ENCODE results near the gene APLNR.

APLNR gene

DNA sequence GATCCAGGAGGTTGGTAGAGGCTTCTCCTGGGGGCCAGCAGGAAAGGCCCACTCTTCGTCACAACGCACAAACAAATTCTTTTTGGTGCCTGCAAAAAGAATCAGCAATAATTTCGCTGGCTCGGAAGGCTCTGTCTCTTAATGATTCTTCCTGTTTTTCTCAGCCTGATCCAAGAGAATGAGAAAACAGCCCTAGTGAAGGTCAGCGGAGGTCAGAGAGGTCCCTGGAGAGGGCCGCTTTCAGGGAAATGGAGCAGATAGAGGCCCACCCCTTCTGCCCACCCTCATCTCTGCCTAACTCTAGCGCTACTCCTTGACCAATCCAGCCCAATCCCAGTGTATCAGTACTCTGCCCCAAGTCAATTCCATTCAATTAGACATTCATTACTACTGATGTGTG lies 36.1 kb downstream of the APLNR start:
- TF ChIP-seq, protein P1, sequence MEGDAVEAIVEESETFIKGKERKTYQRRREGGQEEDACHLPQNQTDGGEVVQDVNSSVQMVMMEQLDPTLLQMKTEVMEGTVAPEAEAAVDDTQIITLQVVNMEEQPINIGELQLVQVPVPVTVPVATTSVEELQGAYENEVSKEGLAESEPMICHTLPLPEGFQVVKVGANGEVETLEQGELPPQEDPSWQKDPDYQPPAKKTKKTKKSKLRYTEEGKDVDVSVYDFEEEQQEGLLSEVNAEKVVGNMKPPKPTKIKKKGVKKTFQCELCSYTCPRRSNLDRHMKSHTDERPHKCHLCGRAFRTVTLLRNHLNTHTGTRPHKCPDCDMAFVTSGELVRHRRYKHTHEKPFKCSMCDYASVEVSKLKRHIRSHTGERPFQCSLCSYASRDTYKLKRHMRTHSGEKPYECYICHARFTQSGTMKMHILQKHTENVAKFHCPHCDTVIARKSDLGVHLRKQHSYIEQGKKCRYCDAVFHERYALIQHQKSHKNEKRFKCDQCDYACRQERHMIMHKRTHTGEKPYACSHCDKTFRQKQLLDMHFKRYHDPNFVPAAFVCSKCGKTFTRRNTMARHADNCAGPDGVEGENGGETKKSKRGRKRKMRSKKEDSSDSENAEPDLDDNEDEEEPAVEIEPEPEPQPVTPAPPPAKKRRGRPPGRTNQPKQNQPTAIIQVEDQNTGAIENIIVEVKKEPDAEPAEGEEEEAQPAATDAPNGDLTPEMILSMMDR (IDR thresholded peaks at IDR 0.05; ENCODE audit: borderline replicate concordance, extremely low read depth, low read length, poor library complexity, severe bottlenecking), result no peak
- no peak for TF ChIP-seq EZH2 (IDR thresholded peaks at IDR 0.05; ENCODE audit: borderline replicate concordance, low read depth, low read length, severe bottlenecking)
- Histone ChIP-seq H3K36me3 (ENCODE audit: insufficient read depth, low read length) (no peaks in the 10 kb centered on the region), H3K9ac (ENCODE audit: low read depth, low read length) (no peak overlapping the region), H3K4me3 (ENCODE audit: low read depth in 1 of 2, low read length in 2 of 2) (no peak overlapping the region), H3K79me2 (ENCODE audit: insufficient read depth, low read length) (no peaks in the 10 kb centered on the region), H3K9me3 (ENCODE audit: insufficient read depth, low read length, severe bottlenecking) (no peaks in the 10 kb centered on the region), H3K27me3 (ENCODE audit: insufficient read depth, low read length, poor library complexity) (peaks cover 28% of the 10 kb centered on the region), H3K4me1 (ENCODE audit: insufficient read depth, low read length) (no peaks in the 10 kb centered on the region), H3K27ac (ENCODE audit: low read length) (no peak overlapping the region), H4K20me1 (ENCODE audit: insufficient read depth, low read length) (no peaks in the 10 kb centered on the region), H2AFZ (ENCODE audit: low read depth, low read length) (no peak overlapping the region), H3K4me2 (ENCODE audit: insufficient read depth, low read length) (no peak overlapping the region)
- ATAC-seq (ENCODE audit: insufficient read depth, low read depth), result no peak
- DNase-seq, result no peak

DNA sequence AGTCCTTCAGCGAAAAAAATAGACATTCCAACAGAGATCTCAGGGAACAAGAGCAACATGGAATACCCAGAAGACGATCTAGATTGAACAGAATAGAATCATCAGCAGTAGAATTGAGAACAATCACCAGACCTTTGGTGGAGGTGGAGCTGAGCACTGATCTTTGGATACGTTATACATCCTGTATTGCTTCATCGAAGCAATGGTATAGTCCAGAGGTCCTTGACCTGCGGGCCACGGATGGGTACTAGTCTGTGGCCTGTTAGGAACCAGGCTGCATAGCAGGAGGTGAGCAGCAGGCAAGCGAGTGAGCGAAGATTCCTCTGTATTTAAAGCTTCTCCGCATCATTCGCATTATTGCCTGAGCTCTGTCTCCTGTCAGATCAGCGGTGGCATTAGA lies 37.7 kb downstream of the APLNR start:
- no peaks in the 10 kb centered on the region for H3K9me3 ChIP-seq (ENCODE audit: insufficient read depth, low read length, severe bottlenecking)
- TF ChIP-seq, protein P1 (IDR thresholded peaks at IDR 0.05; ENCODE audit: borderline replicate concordance, extremely low read depth, low read length, poor library complexity, severe bottlenecking), result no peak
- no peak for TF ChIP-seq EZH2 (IDR thresholded peaks at IDR 0.05; ENCODE audit: borderline replicate concordance, low read depth, low read length, severe bottlenecking)
- peaks cover 18% of the 10 kb centered on the region for H3K27me3 ChIP-seq (ENCODE audit: insufficient read depth, low read length, poor library complexity)
- no peaks in the 10 kb centered on the region for H3K36me3 ChIP-seq (ENCODE audit: insufficient read depth, low read length)
- no peak overlapping the region for H3K9ac ChIP-seq (ENCODE audit: low read depth, low read length)
- no peak overlapping the region for H3K4me2 ChIP-seq (ENCODE audit: insufficient read depth, low read length)
- H3K27ac ChIP-seq (ENCODE audit: low read length), result no peak overlapping the region
- no peaks in the 10 kb centered on the region for H3K4me1 ChIP-seq (ENCODE audit: insufficient read depth, low read length)
- ATAC-seq (ENCODE audit: insufficient read depth, low read depth) (no peak), DNase-seq (no peak)
- H2AFZ ChIP-seq (ENCODE audit: low read depth, low read length), result no peak overlapping the region
- no peak overlapping the region for H3K4me3 ChIP-seq (ENCODE audit: low read depth in 1 of 2, low read length in 2 of 2)
- no peaks in the 10 kb centered on the region for H4K20me1 ChIP-seq (ENCODE audit: insufficient read depth, low read length)
- no peaks in the 10 kb centered on the region for H3K79me2 ChIP-seq (ENCODE audit: insufficient read depth, low read length)

DNA sequence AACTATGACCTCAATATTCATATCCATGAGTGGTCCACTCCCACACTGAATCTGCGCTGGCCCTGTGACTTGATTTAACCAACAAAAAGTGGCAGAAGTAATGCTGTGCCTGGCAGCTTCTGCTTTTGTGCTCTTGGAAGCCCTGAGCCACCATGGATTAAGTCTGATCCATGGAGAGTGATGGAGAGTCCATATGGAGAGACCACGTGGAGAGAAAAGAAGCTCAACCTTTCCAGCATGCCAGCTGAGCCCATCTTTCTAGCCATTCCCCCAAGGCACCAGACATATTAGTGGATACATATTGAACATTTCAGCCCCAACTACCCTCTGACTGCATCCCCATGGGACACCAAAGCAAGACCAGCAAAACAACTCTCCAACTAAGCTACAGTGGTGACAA lies 39.3 kb downstream of the APLNR start:
- H4K20me1 ChIP-seq (ENCODE audit: insufficient read depth, low read length), result no peaks in the 10 kb centered on the region
- H3K79me2 ChIP-seq (ENCODE audit: insufficient read depth, low read length), result no peaks in the 10 kb centered on the region
- H2AFZ ChIP-seq (ENCODE audit: low read depth, low read length), result no peak overlapping the region
- no peaks in the 10 kb centered on the region for H3K9me3 ChIP-seq (ENCODE audit: insufficient read depth, low read length, severe bottlenecking)
- peaks cover 7% of the 10 kb centered on the region for H3K27me3 ChIP-seq (ENCODE audit: insufficient read depth, low read length, poor library complexity)
- no peak overlapping the region for H3K4me2 ChIP-seq (ENCODE audit: insufficient read depth, low read length)
- H3K9ac ChIP-seq (ENCODE audit: low read depth, low read length), result no peak overlapping the region
- no peak overlapping the region for H3K4me3 ChIP-seq (ENCODE audit: low read depth in 1 of 2, low read length in 2 of 2)
- DNase-seq (no peak), ATAC-seq (ENCODE audit: insufficient read depth, low read depth) (no peak)
- H3K27ac ChIP-seq (ENCODE audit: low read length), result no peak overlapping the region
- H3K36me3 ChIP-seq (ENCODE audit: insufficient read depth, low read length), result no peaks in the 10 kb centered on the region
- TF ChIP-seq, protein P1 (IDR thresholded peaks at IDR 0.05; ENCODE audit: borderline replicate concordance, extremely low read depth, low read length, poor library complexity, severe bottlenecking), result no peak
- no peak for TF ChIP-seq EZH2 (IDR thresholded peaks at IDR 0.05; ENCODE audit: borderline replicate concordance, low read depth, low read length, severe bottlenecking)
- no peaks in the 10 kb centered on the region for H3K4me1 ChIP-seq (ENCODE audit: insufficient read depth, low read length)

DNA sequence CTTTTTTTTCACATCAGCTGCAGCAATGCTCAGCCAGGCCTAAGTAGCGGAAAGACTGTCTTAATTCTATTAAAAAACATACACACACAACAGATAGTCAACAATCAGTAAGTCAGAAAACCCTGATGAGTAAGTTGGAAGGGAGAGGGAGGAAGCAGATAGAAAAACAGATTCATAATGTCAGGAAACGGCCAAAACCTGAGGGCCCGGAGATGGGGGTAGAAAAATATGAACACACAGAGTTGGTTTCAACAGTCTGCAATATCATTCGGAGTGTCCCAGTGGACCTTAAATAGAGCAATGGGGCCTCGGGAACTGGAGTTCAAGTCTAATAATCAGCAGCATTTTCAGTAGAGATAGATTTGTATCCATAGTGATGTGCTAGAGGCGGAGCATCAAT lies 40.5 kb downstream of the APLNR start:
- H3K79me2 ChIP-seq (ENCODE audit: insufficient read depth, low read length), result no peaks in the 10 kb centered on the region
- no peak overlapping the region for H3K27ac ChIP-seq (ENCODE audit: low read length)
- H3K27me3 ChIP-seq (ENCODE audit: insufficient read depth, low read length, poor library complexity), result peaks cover 4% of the 10 kb centered on the region
- H3K4me2 ChIP-seq (ENCODE audit: insufficient read depth, low read length), result no peak overlapping the region
- no peak for DNase-seq
- no peaks in the 10 kb centered on the region for H3K36me3 ChIP-seq (ENCODE audit: insufficient read depth, low read length)
- TF ChIP-seq, protein P1 (IDR thresholded peaks at IDR 0.05; ENCODE audit: borderline replicate concordance, extremely low read depth, low read length, poor library complexity, severe bottlenecking), result no peak
- TF ChIP-seq EZH2 (IDR thresholded peaks at IDR 0.05; ENCODE audit: borderline replicate concordance, low read depth, low read length, severe bottlenecking), result no peak
- H3K4me3 ChIP-seq (ENCODE audit: low read depth in 1 of 2, low read length in 2 of 2), result no peak overlapping the region
- H3K9ac ChIP-seq (ENCODE audit: low read depth, low read length), result no peak overlapping the region
- no peaks in the 10 kb centered on the region for H3K4me1 ChIP-seq (ENCODE audit: insufficient read depth, low read length)
- H2AFZ ChIP-seq (ENCODE audit: low read depth, low read length), result no peak overlapping the region
- no peaks in the 10 kb centered on the region for H4K20me1 ChIP-seq (ENCODE audit: insufficient read depth, low read length)
- H3K9me3 ChIP-seq (ENCODE audit: insufficient read depth, low read length, severe bottlenecking), result no peaks in the 10 kb centered on the region
- ATAC-seq (ENCODE audit: insufficient read depth, low read depth), result no peak
